ENCODE data around the gene CYP24A1.

The CYP24A1 gene

GRCh38 chr20:54208548-54209176, 34.9 kb upstream of the CYP24A1 start:
- peak overlapping the region; percentile 89 for H3K4me3 ChIP-seq (replicated peaks; ENCODE audit: low read depth, low read length)
- no peak for TF ChIP-seq CTCF (IDR thresholded peaks at IDR 0.05; ENCODE audit: low read length, missing control alignments)
- peak; percentile 32 for DNase-seq (ENCODE audit: low read depth)

- peak; percentile 48 for TF ChIP-seq CTCF (IDR thresholded peaks at IDR 0.05; ENCODE audit: low read length, missing control alignments)
- H3K4me3 ChIP-seq (replicated peaks; ENCODE audit: low read depth, low read length) = peak within 1 kb of the TSS; percentile 89
Measured at GRCh38 chr20:54207743-54208547, 34.2 kb upstream of the CYP24A1 start, which contains the start of gene PFDN4. Gene PFDN4 (plus strand): TSS chr20:54208087. CDS start chr20:54208101, 14 bp downstream.

GRCh38 chr20:54207053-54207742, 33.4 kb upstream of the CYP24A1 start:
- no peak for TF ChIP-seq CTCF (IDR thresholded peaks at IDR 0.05; ENCODE audit: low read length, missing control alignments)
- H3K4me3 ChIP-seq (replicated peaks; ENCODE audit: low read depth, low read length) = peak overlapping the region; percentile 89
- DNase-seq (ENCODE audit: low read depth) = no peak

More at GRCh38 chr20:54207743-54208547, 34.2 kb upstream of the CYP24A1 start, which contains the start of gene PFDN4:
- peak; percentile 87 for DNase-seq (ENCODE audit: low read depth)

GRCh38 chr20:54205450-54205849, 31.7 kb upstream of the CYP24A1 start:
- TF ChIP-seq CTCF (IDR thresholded peaks at IDR 0.05; ENCODE audit: low read length, missing control alignments) = no peak
- no peak overlapping the region for H3K4me3 ChIP-seq (replicated peaks; ENCODE audit: low read depth, low read length)
- no peak for DNase-seq (ENCODE audit: low read depth)

GRCh38 chr20:54204481-54204880, 30.7 kb upstream of the CYP24A1 start:
- no peak for DNase-seq (ENCODE audit: low read depth)
- TF ChIP-seq CTCF (IDR thresholded peaks at IDR 0.05; ENCODE audit: low read length, missing control alignments) = no peak
- H3K4me3 ChIP-seq (replicated peaks; ENCODE audit: low read depth, low read length) = no peak overlapping the region

GRCh38 chr20:54204063-54204462, 30.3 kb upstream of the CYP24A1 start:
- DNase-seq (ENCODE audit: low read depth) = no peak
- no peak overlapping the region for H3K4me3 ChIP-seq (replicated peaks; ENCODE audit: low read depth, low read length)
- no peak for TF ChIP-seq CTCF (IDR thresholded peaks at IDR 0.05; ENCODE audit: low read length, missing control alignments)

All from fibroblast of pulmonary artery (primary cell).